CD1c-positive myeloid dendritic cell (primary cell): ENCODE data around the gene PTBP2.
A peak's percentile ranks its signal among the peaks of the same experiment; 100 is the strongest.

Experiments used
- DNase-seq: peaks from one replicate; pipeline ENCODE4 v3.0.0-alpha.2; 2016; ENCODE audit errors: extremely low spot score

Gene PTBP2, protein sequence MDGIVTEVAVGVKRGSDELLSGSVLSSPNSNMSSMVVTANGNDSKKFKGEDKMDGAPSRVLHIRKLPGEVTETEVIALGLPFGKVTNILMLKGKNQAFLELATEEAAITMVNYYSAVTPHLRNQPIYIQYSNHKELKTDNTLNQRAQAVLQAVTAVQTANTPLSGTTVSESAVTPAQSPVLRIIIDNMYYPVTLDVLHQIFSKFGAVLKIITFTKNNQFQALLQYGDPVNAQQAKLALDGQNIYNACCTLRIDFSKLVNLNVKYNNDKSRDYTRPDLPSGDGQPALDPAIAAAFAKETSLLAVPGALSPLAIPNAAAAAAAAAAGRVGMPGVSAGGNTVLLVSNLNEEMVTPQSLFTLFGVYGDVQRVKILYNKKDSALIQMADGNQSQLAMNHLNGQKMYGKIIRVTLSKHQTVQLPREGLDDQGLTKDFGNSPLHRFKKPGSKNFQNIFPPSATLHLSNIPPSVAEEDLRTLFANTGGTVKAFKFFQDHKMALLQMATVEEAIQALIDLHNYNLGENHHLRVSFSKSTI

DNA sequence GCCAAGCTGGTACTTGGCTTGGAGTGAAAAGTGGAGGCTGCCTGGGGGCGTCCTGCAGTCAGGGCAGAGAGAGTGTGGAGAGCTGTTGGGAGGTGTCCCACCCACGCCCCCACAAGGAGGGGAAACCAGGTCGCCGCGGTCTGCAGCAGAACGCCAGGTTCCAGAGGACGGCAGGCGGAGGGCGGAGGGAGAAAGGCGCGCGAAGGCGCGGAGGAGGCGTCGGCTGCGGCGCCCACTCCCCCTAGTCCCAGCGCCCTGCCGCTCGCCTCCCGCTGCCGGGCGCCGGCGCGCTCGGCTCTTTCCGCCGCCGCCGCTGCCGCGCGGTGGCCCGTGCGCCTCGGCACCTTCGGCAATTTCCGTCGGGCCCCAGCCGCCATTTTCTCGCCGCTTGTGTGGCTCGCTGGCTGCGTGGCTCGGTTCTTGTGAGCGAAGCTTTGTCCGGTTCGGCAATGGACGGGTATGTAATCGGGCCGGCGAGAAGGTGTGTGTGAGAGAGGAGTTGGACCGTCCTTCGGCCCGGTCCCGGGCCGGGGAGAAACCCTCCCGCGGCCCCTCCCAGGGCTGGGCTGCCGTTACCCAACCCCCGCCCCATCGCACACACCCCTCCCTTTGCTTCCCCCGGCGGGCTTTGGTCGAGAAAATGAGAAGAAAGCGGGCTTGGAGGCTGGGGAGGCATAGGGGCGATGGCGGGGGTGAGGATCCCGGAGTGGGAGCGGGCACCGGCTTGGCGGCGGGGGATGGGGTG lies at the start of gene PTBP2:
TSS of gene PTBP2 (plus strand) at position 369 of the 745 bp plus-strand sequence. CDS start at position 450, 81 bp downstream.
- peak; percentile 92 for DNase-seq

DNA sequence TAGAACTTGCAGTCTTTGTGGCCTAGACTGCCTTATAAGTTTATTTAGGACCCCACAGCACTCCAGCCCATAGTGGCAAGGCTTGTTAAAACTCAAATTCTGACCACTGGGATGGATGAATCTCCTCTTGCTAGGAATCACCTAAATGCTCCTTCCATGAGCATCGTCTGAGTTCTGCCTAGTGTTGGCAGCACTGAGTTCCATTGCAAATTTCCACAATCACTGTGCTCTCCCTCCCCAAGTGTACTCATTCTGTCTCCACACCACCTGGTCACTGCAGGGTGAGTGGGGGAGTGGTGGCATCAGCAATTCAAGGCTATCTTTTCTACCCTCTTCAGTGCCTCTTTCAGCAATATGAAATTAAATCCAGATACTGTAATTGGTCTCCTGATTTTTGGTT lies 46.7 kb upstream of the PTBP2 start:
- no peak for DNase-seq

DNA sequence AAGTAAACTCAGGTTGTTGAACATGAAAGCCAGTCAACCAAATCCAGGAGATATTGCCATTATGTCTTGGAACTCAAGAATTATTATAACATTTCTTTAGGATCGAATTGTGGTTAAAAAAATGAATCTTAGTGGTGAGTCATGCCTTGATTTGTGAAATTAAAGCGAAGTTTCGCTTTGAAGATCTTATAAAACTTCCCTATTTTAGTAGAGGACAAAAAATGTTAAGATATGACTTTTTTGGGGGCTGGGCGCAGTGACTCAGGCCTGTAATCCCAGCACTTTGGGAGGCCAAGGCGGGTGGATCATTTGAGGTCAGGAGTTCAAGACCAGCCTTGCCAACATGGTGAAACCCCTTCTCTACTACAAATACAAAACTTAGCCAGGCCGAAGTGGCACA lies 39.5 kb upstream of the PTBP2 start:
- no peak for DNase-seq

DNA sequence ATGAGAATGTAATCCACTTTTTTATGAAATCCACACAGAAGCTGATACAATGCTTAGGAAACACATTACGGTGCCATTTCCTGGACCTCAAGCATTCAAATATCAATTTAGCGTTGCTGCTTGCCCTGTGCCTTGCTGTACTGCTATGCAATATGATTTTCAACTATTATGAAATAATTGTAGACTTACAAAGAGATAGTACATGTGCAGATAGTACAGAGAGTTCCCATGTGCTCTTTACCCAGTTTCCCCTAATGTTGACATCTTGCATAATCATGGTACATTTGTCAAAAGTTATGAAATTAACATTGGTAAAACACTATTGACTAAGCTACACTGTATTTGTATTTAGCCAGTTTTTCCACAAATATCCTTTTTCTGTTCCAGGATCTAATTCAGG lies 37.7 kb upstream of the PTBP2 start:
- no peak for DNase-seq

DNA sequence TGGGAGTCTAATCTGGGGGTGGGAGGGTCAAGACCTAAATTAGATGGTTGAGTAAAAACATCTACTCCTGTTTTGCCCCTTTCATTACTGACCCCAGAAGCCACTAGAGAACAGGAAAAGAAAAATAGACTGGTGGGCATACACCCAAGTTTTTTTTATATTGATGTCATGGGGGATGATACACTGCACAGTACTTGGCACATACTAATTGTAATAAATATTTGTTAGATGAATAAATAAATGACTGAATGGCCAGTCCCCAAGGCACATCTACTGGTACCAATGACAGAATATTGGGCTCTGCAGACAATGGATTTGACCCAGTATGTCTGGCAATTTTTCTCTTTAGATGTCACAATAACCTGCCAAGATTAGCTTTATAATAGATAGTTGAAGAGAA lies 36.8 kb upstream of the PTBP2 start:
- DNase-seq = no peak

DNA sequence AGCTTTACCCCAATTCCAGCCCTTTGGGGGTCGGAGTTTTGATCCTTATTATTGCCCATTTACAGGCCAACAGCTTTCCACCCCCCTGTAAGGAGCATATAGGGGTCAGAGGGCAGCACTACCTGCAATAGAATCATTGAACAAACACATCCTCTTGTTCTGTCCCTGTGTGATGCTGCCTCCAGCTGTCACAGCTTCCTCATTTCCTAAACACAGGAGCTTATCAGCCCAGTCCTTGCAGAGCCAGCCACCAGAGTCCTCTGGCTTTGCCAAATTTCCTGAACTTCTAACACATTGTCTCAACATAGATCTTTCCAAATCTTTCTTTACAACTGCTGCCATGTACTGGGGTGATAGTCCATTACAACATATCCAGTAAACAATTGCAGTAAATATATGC lies 32.8 kb upstream of the PTBP2 start:
- no peak for DNase-seq

DNA sequence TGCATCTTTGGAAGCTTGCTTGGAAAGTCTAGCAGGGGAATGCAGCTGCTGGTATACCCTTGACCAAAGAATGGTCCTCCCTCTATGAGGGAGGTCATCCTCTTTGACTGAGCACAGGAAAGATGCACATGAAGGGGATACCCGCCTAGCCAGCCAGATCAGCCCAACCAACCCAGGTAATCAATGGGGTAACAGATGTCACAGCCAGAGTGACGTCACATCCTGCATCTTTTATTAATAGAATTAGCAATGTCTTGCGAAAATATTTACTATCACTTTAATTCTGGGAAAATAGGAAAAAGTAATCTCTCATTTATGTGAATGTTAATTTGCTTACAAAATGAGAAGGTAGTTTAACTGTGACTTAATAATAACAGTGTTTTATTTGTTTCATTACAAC lies 25.6 kb upstream of the PTBP2 start:
- DNase-seq = no peak

DNA sequence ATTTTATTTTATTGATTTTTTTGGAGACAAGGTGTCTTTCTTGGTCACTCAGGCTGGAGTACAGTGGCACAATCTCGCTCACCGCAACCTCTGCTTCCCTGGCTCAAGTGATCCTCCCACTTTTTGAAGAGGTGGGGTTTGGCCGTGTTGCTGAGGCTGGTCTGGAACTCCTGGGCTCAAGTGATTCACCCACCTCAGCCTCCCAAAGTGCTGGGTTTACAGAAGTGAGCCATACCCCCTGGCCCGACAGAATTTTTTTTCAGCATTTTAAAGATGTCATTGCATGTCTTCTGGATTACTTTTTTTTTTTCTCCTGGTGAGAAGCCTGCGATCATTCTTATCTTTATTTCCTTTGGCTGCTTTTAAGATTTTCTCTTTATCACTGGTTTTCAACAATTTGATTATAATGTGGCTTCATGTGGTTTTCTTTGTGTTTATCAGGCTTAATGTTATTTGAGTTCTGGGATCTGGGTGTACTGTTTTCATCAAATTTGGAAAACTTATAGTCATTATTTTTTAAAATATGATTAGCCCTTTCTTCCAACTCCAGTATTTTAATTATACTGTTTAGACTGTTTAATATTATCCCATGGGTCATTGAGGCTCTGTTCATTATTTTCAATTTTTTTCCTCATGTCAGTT lies 23.1 kb upstream of the PTBP2 start:
- DNase-seq = no peak

DNA sequence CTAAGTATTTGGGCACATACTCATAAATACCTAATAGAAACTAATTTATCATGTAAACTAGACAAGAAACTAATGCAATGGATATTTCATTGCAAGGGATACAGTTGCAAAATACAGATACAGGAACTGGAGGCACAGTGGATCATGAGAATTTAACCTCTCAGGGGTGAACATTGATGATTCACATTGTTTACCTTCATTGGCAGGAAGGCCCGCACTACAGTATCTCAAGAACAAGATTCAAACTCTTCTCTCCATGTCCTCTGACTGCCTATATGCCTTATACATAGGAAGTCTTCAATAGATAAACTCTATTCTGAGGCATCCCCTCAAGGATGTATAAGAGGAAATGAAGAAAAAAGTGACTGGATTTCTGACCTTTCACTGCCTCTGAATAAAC lies 18.4 kb upstream of the PTBP2 start:
- no peak for DNase-seq

DNA sequence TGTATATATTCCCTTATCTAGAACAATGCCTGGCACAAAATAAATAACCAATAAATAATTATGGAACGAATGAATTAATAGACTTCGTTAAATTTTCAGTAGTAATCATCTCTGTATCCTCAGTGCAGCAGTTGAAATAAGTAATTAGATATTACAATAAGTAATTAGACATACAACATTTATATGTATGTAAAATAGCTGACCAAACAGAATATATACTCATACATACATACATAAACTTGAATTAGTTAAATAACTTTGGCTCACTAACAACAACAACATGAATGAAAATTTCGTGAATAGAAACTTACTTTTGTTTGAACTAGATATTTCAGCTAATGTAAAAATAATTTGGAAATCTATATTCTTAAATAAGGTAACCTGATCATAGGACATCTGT lies 14.6 kb upstream of the PTBP2 start:
- DNase-seq = no peak

DNA sequence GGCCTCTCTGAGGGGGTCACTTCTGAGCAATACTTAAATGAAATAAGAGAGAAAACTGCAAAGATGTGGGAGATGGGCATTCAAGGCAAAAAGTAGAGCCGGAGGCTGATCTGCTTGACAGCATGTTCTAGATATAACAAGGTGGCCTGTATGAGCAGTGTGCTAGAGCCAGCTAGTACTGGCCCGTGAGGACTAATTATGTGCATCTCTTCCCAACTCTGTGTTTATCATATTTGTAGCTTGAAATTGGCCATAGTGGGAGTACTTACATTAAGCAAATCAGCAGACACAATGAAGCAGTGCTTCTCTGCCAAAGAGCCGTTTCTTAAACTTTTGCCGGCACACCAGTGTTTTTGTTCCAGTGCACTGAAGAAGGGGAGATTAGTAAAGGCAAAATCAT lies 13.1 kb upstream of the PTBP2 start:
- DNase-seq = no peak

DNA sequence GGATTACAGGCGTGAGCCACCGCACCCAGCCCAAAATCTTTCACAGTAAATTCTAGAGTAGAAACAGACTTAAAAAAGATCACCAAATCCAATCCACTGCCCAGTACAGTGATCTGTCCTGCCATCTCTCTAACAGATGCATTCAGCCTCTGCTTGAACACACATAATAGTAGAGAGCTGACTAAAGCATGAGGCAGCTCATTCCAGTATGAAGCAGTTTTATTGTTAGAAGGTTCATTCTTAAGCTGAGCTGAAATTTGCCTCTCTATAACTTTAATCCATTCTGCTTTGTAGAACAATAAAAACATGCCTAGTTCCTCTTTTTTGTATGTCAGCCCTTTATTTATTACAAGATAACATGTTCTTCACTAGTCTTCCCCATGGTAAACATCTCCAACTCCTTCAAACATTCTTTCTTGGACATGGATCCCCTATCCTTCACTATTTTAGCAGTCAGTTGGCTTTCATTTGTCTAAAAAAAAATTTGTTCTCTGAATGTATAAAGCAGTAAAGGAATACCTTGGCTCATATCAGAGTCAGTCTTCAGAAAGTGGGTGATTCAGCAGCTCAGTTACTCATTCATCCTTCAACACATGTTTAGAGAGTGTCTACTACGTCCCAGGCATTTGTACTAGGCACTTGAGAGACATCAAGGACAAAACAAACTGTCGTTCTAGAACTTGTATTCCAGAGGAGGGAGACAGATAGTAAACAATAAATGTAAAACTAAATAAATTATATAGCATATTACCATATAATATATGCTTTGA lies 10.7 kb upstream of the PTBP2 start:
- no peak for DNase-seq

DNA sequence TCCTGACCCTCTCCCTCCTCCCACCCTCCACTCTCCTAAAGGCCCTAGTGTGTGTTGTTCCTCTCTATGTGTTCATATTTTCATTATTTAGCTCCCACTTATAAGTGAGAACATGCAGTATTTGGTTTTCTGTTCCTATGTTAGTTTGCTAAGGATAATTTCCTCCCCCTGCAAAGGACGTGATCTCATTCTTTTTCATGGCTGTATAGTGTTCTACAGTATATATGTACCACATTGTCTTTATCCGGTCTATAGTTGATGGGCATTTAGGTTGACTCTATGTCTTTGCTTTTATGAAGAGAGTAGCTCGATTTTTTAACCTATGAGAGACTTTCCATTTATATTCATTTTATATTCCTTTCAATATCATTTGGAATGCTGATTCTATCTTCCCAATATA lies 7.9 kb upstream of the PTBP2 start:
- DNase-seq = no peak

DNA sequence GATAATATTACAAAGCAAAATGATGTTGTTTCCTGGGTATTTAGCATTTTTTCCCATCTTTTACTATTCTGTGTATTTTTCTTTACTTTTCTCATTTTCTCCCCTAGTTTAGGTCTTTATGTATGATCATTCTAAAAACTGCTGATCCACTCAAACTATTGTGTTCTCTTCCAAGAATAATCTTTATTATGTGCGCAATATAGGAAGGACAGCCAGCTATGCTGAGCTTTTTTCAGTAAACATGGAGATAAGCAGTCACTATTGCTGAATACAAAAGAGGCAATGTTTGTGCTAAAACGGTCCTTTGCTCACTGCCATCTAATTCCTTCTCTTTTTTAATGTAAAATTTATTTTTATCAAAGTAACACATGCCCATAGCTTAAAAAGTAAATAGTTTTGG lies 6.7 kb upstream of the PTBP2 start:
- no peak for DNase-seq

DNA sequence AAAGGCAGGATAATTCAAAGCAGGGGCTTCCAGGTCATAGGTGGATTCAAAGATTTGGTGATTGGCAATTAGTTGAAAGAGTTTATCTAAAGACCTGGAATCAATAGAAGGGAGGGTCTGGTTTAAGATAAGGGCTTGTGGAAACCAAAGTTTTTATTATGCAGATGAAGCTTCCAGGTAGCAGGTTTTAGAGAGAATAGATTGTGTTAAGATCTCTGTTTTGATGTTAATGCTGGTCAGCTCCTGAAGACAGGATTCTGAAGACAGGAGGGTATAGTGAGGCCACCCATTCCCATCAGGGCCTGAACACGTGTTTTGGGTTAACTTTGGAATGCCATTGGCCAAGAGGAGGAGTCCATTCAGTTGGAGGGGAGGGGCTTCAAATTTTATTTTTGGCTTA lies 6.1 kb upstream of the PTBP2 start:
- DNase-seq = no peak

DNA sequence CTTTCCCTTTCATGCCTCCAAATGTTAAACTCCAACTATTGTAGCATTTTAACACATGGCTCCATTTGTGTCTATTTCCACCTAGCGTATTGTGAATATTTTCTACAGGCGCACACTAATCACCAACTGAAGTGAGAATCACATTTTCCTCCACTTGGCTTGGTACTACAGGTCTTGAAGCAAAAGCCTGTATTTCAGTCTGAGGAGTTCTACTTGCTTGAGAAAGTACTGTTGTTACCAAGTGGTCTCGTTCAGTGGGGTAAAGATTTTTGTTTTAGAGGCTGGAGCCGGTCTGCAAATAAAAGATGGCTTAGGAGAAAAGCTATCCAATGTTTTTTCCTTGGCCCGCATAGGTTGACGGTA lies 550 bp upstream of the PTBP2 start:
- DNase-seq = no peak

DNA sequence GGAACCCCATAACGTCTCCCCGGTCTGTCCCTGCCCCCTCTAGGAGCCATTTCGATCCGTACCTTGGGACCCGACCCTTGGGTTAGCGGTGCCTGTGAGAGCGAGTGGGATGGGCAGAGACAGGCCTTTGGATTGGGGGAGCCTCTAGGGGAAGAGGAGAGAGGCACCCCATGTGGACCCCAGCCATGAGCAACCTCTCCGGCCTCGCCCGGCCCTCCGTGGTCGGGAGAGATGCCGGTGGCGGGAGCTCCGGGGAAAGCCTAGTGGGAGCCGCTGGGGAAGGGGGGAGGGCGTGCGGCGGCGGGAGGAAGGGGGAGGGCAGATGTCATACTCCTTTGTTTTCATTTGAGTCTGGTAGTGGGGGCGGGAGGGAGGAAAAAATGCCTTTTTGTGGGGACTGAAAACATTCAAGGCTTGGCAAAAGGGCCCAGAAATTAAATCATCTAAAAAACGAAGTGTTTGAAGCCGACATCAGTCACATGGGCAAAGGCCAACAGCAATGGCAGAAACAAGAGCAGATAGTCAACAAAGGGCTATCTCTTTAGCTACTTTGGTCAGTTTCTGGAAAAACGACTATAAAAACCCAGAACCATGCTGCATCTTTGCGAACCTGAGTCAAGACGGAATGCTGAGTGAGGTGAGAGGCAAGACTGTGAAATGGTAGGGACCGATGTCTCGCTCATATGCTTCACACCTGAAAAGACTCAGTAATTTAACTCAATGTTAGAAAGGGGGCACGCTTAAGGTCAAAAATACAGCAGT lies 758 bp downstream of the PTBP2 start:
- peak; percentile 38 for DNase-seq

DNA sequence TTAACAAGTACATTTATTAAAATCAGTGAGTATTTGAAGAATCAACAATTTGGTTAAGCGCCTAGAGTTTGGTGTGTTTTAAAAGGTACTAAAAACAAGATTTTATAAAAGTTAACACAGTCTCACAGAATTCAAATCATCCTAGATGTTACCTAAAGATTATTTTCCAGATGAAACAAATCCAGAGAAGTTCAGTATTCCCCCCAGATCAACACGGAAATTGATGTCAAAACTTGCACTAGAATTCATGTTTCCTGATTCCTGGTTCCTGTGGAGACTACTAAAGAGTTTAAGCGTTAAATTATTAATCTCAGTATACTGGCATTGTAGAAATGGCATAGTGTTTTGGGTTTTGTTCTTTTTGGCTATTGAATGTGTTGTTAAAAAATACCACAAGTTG lies 1.4 kb downstream of the PTBP2 start:
- DNase-seq = no peak

DNA sequence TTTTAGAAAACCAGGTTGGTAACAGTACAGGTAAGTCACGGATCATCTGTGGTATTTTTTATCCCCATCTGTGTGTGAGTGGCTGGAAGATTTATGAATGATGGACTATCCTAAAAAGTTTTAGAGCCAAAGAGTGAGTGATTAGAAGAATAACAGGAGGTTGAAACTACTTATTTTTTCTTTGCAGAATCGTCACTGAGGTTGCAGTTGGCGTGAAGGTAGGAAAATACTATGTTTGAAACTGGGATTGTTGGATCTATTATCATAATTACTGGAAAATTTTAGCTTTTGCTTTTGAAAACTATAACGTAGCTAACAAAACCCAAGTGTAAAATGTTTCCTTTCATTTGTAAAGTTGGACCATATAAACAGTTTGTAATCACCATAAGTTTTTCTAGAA lies 1.8 kb downstream of the PTBP2 start:
- no peak for DNase-seq

DNA sequence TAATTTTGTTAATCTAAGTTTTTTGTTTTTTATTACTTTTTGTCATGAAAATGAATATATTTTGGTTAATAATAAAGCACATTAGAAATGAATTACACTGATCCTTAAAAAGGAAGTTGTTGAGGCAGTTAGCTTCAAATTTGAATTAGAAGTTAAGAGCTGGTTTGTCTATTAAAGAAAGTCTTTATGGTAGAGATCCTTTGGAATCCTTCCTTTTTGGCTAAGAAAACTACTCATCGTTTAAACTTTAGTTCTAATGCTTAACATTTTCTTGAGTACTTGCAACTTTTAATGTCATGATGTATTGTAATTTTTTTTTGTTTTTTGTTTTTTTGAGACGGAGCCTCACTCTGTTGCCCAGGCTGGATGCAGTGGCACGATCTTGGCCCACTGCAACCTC lies 2.4 kb downstream of the PTBP2 start:
- DNase-seq = no peak

DNA sequence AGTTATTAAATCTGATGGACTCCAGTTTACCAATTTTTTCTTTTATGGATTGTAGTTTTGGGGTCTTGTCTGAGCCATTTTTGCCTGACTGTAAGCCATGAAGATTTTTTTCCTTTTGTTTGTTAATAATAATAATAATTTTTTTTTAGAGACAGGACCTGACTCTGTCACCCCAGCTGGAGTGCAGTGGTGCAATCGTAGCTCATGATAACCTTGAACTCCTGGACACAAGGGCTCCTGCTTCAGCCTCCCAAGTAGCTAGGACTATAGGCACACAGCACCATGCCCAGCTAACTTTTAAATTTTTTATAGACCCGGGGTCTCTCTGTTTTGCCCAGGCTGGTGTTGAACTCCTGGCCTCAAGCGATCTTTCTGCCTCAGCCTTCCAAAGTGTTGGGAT lies 6.3 kb downstream of the PTBP2 start:
- DNase-seq = no peak
